HG03139 (cell line): ENCODE results near the gene LAPTM4A.

Experiments
- ATAC-seq: cut with Tn5 transposase; IDR thresholded peaks from one replicate; pipeline ENCODE4 v1.9.1; 2021; ENCODE audit not compliant: unreplicated experiment

LAPTM4A gene

DNA sequence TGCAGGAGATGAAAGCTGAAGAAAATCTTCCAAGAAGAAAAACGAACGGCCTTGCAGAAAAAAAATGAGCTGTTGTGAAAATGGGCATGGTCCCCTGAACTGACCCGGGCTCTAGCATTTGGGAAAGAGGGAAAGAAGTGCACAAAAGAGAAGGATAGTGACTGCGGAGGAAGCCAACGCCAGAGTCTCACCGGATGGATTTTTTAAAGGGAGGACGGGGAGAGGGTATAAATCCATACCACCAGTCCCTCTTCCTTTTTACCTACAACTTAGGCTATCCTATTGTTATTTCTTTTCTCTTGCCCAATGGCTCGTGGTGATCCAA lies 62.1 kb downstream of the LAPTM4A start:
- ATAC-seq: no peak

DNA sequence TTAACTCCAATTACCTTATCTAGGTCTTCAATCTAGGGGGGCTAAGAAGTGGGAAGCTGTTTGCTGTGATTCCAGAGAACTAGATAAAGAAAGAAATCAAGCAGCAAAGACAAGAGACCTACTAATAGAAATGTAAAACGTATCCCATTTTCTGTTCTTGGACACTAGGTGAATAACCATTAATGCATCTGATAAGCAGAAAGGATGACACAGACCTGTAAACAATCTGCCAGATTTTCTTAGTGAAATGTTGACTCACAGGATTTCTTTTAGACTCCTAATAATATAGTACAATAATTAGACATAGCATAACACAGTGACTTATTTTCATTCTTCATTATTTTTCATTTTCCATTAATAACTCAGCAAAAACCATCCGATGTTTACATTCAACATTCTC lies 62.8 kb downstream of the LAPTM4A start:
- no peak for ATAC-seq

DNA sequence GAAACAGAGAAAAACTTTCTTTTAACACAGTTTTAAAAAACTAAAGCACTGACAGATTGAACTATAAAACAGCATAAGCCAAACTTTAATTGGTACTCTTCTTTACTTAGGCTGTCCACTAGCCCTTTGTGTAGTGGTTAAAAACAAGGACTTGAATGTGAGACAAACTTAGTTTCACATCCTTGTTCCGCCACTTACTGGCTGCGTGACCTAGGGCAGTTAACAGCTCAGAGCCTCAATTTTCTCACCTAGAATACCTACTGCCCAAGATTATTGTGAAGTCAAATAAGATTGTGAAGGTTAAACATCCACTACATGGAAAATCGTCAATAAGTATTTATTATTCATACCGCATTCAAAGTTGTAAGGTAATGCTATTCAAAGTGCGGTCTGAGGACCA lies 63.5 kb downstream of the LAPTM4A start:
- ATAC-seq: peak; percentile 61
